HS-27A (cell line): ENCODE data around the gene CYTH1.

Source experiments
- DNase-seq: peaks from one replicate; pipeline ENCODE4 v3.0.0-alpha.2; 2012; ENCODE audit warnings: low read depth, missing footprints

Gene CYTH1

GRCh38 chr17:78647032-78647431 lies 135.0 kb downstream of the CYTH1 start:
- no peak for DNase-seq

DNA sequence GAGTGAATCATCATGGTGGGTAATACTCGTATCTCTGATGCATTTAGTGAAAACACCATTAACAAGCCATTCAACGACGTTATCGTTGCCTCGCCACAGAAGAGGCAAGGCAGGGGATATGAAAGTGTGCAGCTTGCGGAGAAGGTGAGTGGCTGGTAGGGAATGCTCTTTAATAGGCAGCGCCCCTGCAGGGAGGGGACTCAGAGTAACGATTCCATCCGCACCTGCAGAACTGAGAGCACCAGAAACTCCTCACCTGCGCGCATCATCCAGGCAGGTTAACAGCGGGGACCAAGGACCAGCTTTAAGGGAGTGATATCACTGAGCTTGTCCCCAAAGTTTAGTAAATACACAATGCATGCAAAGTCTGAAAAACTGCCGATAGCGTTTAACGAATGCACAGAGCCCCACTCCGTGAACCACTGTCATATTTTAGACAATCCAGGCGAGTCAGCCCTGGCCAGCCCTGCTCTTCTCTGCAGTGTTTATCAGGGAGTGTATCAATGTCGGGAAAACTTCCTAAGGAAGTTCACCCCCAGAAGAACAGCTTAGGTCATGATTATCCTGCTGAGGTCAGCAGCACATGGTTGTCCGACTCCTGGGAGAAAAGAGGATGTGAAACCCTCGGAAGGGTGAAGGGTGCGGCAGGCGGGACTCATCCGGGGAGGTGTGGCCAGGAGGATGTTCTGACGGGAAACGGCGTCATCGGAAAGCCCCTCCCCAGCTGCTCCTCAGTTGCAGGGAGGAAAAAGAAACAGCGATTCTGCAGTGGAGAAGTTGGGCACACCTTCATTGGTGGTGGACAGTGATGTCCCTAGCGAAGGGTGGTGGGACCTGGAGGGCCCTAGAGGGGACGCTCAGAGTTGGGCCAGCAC lies 136.4 kb downstream of the CYTH1 start:
- DNase-seq: no peak

- no peak for DNase-seq
These were observed 137.1 kb downstream of the CYTH1 start for GRCh38 chr17:78644931-78645351.

DNA sequence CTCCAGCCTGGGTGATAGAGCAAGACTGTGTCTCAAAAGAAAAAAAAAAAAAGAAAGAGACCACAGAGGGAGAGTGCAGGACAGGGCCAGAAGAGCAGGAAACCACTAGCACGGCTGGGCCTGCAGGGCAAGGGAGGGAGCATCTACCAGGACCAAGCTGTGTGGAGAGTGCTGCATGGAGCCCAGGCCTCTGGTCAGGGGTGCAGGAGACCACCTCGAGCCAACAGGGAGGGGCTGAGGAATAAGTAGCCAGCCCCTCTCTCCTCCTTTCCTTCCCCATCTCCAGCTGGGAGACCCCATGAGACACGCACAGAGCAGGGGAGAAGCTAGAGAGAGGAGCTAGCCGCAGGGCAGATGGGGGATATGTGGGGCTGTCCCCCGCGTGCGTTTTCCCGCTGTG lies 137.8 kb downstream of the CYTH1 start:
- DNase-seq: no peak

DNA sequence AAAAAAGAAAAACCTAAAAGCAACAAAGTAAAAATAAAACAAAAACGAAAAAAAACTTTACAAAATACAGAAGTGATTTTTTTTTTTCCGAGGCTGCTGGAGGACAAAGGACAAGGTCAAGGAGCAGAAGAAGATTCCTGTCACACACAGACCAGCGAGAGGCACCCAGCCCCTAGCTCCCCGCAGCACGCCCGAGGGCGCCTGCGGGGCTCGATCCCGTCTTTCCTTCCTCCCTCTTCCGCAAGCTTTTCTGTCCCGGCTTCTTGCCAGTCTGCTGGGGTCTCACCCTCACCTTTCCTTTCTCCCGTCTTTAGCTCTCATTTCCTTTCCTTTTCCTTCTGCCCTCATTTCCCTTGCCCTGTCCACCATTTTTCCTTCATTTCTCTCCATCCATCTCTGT lies 138.7 kb downstream of the CYTH1 start:
- DNase-seq: no peak

DNA sequence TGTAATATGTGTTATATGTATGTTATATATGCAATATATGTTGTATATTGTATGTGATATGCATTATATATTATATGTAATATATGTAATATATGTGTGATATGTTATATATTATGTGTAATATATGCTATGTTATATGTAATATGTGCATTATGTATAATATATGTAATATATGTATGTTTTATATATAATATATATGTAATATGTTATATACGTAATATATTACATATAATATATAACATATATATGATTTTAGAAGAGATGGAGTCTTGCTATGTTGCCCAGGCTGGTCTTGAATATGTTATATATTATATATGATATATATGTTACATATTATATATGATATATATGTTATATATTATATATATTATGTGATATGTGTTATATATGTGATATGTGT lies 139.4 kb downstream of the CYTH1 start:
- no peak for DNase-seq

DNA sequence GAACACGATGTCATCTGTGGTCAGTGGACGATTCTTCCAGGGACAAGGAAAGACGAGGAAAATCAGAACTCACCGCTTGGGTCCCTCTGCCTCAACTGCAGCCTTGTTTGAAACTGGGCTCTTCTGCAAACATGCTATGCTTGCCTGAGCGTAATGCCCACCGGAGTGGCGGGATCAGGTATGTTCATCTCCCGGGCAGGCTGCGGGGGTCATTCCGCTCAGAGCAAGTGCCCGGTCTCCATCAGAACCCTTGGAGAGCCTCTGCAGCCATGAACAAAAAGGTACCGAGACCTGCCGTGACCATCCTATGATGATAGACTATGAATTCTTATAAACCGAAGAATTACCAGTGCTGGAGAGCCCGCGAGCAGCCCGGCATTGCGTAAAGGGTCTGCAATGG lies 140.4 kb downstream of the CYTH1 start:
- no peak for DNase-seq

- no peak for DNase-seq
These were observed 140.8 kb downstream of the CYTH1 start for GRCh38 chr17:78641243-78641642.

GRCh38 chr17:78640700-78641099 lies 141.4 kb downstream of the CYTH1 start:
- DNase-seq: no peak

DNA sequence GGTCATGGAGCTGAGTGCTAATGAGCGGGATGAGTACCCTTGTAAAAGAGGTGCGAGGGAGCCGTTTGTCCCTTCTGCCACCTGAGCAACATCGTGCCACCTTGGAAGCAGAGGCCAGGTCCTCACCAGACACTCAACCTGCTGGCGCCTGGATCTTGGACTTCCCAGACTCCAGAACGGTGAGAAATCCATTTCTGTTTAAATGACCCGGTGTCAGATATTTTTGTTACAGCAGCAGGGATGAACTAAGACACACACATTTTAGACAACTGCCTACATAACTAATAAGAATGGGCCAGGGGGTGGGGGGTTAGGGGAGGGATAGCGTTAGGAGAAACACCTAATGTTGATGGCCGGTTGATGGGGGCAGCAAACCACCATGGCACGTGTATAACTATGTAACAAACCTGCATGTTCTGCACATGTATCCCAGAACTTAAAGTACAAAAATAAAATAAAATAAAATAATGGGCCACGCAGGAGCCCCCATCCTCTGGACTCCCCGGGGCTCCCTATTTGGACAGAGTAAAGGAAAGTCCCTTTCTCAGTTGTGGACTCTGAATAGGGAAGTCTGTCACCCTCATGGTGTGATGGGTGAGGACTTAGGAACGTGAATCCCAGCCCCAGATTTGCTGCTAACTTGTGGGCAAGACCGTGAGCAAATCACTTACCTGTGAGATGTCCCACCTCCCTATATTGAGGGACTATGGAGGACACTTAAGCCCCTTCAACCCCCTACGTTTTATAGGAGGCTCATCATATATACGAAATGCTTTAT lies 144.2 kb downstream of the CYTH1 start:
- DNase-seq: no peak

DNA sequence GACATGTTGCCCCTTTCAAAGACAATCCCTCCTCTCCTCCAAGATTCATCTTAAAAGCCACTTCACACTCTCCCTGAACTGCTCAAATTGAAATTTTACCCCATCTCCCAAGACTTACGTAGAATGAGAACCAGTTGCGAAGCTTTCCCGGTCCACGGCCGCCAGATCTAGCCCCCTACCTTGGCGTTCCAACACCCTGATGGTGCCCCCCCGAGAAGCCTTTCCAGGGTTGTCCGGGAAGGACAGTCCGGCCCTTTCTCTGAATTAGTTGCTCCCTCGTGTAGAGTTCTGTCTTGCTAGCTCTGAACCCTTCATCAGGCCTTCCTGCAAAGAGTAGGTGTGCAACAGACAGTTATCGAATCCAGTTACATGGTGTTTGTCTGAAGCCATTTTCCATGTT lies 144.9 kb downstream of the CYTH1 start:
- DNase-seq: no peak

GRCh38 chr17:78634154-78634553 lies 147.9 kb downstream of the CYTH1 start:
- DNase-seq: no peak

DNA sequence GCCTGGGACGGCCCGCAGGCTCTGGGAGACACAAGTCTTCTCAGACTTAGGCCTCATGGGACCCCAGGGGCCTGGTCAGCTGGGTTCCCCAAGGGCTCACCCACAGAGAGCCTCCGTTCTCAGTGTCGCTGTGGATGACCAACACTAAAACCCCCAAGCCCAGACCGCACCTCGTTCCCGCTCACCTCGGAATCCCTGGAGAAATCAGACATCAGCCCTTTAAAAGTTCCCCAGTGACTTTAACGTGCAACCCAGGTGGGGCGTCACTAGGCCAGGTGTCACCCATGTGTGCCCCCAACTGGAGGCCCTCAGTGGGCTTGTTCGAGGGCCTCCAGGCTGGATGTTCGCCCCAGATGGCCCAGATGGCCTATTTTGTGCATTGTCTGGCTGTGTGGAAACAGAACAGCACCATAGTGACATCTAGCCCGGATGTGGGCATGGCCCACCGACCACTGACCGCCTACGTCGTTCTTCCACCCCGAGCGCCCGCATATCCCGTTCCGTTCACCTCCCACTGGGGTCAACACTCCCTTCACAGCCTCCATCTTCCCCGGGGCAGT lies 152.6 kb downstream of the CYTH1 start:
- DNase-seq: no peak

- DNase-seq: no peak
These were observed 153.3 kb downstream of the CYTH1 start for GRCh38 chr17:78628547-78629435.

GRCh38 chr17:78624324-78625151 lies 157.5 kb downstream of the CYTH1 start:
- no peak for DNase-seq
